Measurements from ENCODE around the gene CHST2. TPM values are rescaled to one million over a fixed set of nuclear protein-coding genes. Genes with fewer than 3 reads are reported as not detected.

The CHST2 gene
- total and polyA plus RNA-seq, 4 donors: 0.11 to 48.7 (median 0.93) TPM

- Histone ChIP-seq H3K27ac (ENCODE audit: low read depth in 1 of 2, low read length in 2 of 2) (no peak overlapping the region), H3K36me3 (ENCODE audit: control insufficient read depth in 4 of 4, insufficient read depth in 3 of 4, low read depth in 1 of 4, low read length in 3 of 4) (no peaks in the 10 kb centered on the region), H3K4me3 (ENCODE audit: low read depth in 1 of 3, low read length in 3 of 3) (no peak overlapping the region), H3K9ac (ENCODE audit: low read depth in 1 of 2, low read length in 2 of 2) (no peak overlapping the region), H3K9me3 (ENCODE audit: control insufficient read depth in 4 of 4, low read length in 3 of 4) (no peaks in the 10 kb centered on the region), H3K4me1 (ENCODE audit: control insufficient read depth in 4 of 4, insufficient read depth in 4 of 4, low read length in 3 of 4) (no peaks in the 10 kb centered on the region), H3K27me3 (ENCODE audit: control insufficient read depth in 4 of 4, insufficient read depth in 4 of 4, low read length in 3 of 4) (peaks cover 0 to 3% (median 0%) of the 10 kb centered on the region in 4 donors)
- TF ChIP-seq TAF1 (conservative IDR thresholded peaks at IDR 0.05): no peak
- no peak for DNase-seq (ENCODE audit: low spot score)
- WGBS: 89% methylated on average over 3 of the region's 3 CpGs
Measured at GRCh38 chr3:143083781-143084180, 35.8 kb upstream of the CHST2 start.

GRCh38 chr3:143084856-143085731, 34.5 kb upstream of the CHST2 start:
- 91% methylated on average over 17 of the region's 17 CpGs for WGBS
- no peak overlapping the region for H3K9ac ChIP-seq (ENCODE audit: low read depth in 1 of 2, low read length in 2 of 2)
- no peaks in the 10 kb centered on the region for H3K36me3 ChIP-seq (ENCODE audit: control insufficient read depth in 4 of 4, insufficient read depth in 3 of 4, low read depth in 1 of 4, low read length in 3 of 4)
- TF ChIP-seq, protein P1, sequence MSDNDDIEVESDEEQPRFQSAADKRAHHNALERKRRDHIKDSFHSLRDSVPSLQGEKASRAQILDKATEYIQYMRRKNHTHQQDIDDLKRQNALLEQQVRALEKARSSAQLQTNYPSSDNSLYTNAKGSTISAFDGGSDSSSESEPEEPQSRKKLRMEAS (IDR thresholded peaks at IDR 0.05): no peak
- TF ChIP-seq JUND (IDR thresholded peaks at IDR 0.05): no peak
- TF ChIP-seq NR2F2 (IDR thresholded peaks at IDR 0.05): no peak
- no peak for TF ChIP-seq YY1 (IDR thresholded peaks at IDR 0.05)
- no peak for TF ChIP-seq ZBTB33 (IDR thresholded peaks at IDR 0.05)
- no peak for TF ChIP-seq EGR1 (IDR thresholded peaks at IDR 0.05; ENCODE audit: low read depth in 2 of 2)
- TF ChIP-seq FOXA2 (IDR thresholded peaks at IDR 0.05): no peak
- TF ChIP-seq HNF4G (IDR thresholded peaks at IDR 0.05): no peak
- no peak for TF ChIP-seq HNF4A (conservative IDR thresholded peaks at IDR 0.05)
- TF ChIP-seq REST (IDR thresholded peaks at IDR 0.05): no peak
- TF ChIP-seq, protein P2, sequence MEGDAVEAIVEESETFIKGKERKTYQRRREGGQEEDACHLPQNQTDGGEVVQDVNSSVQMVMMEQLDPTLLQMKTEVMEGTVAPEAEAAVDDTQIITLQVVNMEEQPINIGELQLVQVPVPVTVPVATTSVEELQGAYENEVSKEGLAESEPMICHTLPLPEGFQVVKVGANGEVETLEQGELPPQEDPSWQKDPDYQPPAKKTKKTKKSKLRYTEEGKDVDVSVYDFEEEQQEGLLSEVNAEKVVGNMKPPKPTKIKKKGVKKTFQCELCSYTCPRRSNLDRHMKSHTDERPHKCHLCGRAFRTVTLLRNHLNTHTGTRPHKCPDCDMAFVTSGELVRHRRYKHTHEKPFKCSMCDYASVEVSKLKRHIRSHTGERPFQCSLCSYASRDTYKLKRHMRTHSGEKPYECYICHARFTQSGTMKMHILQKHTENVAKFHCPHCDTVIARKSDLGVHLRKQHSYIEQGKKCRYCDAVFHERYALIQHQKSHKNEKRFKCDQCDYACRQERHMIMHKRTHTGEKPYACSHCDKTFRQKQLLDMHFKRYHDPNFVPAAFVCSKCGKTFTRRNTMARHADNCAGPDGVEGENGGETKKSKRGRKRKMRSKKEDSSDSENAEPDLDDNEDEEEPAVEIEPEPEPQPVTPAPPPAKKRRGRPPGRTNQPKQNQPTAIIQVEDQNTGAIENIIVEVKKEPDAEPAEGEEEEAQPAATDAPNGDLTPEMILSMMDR (IDR thresholded peaks at IDR 0.05; ENCODE audit: low read depth, low read length, missing input control): no peak
- TF ChIP-seq SP1 (IDR thresholded peaks at IDR 0.05): no peak
- no peak for TF ChIP-seq RXRA (IDR thresholded peaks at IDR 0.05)
- TF ChIP-seq TAF1 (conservative IDR thresholded peaks at IDR 0.05): no peak
- TF ChIP-seq GABPA (IDR thresholded peaks at IDR 0.05 in 1 of 2, conservative IDR thresholded peaks at IDR 0.05 in 1 of 2): no peak
- TF ChIP-seq RAD21 (IDR thresholded peaks at IDR 0.05): no peak
- TF ChIP-seq FOXA1 (IDR thresholded peaks at IDR 0.05): no peak
- no peak for TF ChIP-seq ATF3 (IDR thresholded peaks at IDR 0.05)
- H3K4me1 ChIP-seq (ENCODE audit: control insufficient read depth in 4 of 4, insufficient read depth in 4 of 4, low read length in 3 of 4): no peaks in the 10 kb centered on the region
- no peak overlapping the region for H3K27ac ChIP-seq (ENCODE audit: low read depth in 1 of 2, low read length in 2 of 2)
- no peak overlapping the region for H3K4me3 ChIP-seq (ENCODE audit: low read depth in 1 of 3, low read length in 3 of 3)
- DNase-seq (ENCODE audit: low spot score): peak; percentile 81
- no peaks in the 10 kb centered on the region for H3K9me3 ChIP-seq (ENCODE audit: control insufficient read depth in 4 of 4, low read length in 3 of 4)
- peaks cover 0 to 3% (median 0%) of the 10 kb centered on the region in 4 donors for H3K27me3 ChIP-seq (ENCODE audit: control insufficient read depth in 4 of 4, insufficient read depth in 4 of 4, low read length in 3 of 4)

Measured in liver (tissue), 9 donors.